Endometrial microvascular endothelial cells (primary cell): ENCODE measurements around the gene CHST11. TPM values are rescaled to one million over a fixed set of nuclear protein-coding genes. Genes with fewer than 3 reads are reported as not detected.

ENCODE experiments used
- in situ Hi-C: cut with HindIII; loops from 2 replicates; pipeline ENCODE4 v1.10.0; 2017; ENCODE audit warnings: low sequenced_read_pairs, low pct_unique_long_range_greater_than_20kb; ENCODE audit errors: inconsistent ontology term
- total RNA-seq: library from RNA; depleted of rRNA; stranded (reverse); fragments of >200 nt; gene quantifications from one replicate; pipeline ENCODE4 v1.2.3, GENCODE V29; 2015; ENCODE audit errors: inconsistent ontology term

CHST11 gene
- total RNA-seq, 1 donor from 2014 or later: 4.2 TPM

GRCh38 chr12:104723895-104724294 is 267.1 kb downstream of the CHST11 start:
- in situ Hi-C loops: no loop called here

DNA sequence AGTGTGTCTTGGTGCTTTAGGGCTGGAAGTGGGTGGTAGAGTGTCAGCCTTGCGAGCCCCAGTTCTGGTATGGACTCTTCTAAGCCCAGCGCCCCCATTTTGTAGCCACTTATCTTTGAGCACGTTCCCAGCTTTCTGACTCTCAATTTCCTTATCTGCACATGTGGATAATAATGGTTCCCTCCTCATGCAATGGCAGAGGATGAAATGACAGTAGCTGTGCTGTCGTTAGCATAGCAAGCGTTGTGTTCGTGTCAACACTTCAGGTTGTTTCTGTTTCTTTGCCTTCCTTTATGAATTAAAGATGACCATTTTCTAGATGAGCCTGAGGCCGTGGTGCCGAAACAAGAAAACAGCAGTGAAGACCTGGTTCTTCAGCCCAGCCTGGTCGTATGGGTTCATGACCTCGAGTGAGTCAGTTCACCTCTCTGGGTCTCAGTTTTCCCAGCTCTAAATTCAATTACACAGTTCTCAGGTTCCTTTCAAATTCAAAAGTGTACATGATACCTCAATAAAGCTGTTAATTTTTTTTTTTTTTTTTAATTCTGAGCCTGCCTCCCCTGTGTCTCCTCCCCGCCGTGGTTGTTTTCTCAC is 268.3 kb downstream of the CHST11 start:
- in situ Hi-C loops: no loop called here

- in situ Hi-C loops: no loop called here
Observed at GRCh38 chr12:104725610-104726009, 268.9 kb downstream of the CHST11 start.

DNA sequence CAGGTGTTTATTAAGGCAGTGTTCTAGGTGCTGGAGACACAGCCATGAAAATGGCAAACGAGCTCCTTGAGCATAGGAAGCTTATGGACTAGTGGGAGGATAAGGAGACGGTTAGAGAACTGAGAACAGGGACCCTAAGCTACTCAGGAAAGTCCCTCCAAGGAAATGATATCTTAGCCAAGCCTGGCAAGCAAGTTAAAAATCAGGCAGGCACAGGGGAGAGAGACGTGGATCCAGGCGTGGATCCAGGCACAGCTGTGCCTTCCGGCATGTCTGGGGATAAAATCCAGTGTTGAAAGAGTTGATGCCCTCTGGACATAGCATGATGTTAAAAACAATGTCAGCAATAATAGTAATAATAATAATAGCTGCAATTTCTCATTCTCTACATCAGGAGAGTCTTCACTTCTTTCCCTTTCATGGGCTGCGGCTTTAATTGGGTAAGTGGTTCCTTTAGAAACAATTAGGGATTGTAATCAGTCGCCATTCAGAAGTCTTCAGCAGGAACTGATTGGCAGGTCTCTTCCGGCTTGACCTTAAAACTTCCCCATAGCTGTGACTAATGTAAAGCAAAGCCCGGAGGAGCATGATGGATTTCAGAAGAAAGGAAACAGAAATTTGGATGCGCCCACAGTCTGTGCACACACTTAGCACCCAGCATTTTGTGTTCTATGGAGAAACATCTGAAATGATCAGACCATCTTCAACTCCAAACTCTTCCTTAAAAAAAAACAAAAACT is 271.1 kb downstream of the CHST11 start:
- in situ Hi-C loops: no loop called here

DNA sequence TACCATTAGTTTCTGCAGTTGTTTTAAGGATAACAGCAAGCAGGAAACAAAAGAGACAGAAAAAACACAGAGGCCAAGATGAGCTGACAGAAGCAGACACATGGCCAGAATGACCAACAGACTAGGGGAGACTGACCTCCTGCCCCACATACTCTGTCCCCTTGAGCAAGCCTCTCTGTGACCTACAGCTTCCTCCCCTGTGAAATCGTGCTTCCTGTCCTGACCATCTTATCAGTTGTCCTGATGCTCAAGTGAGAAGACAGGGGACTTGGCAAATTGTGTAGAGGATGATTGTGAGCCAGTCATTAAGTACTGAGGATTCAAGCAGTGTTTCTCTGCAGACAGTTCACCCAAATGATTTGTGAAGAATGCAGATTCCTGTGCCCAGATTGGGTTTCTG is 272.3 kb downstream of the CHST11 start:
- in situ Hi-C loops: no loop called here

- in situ Hi-C loops: no loop called here
Observed at GRCh38 chr12:104729610-104730446, 273.1 kb downstream of the CHST11 start.

GRCh38 chr12:104730763-104731162 is 274.0 kb downstream of the CHST11 start:
- in situ Hi-C loops: no loop called here

DNA sequence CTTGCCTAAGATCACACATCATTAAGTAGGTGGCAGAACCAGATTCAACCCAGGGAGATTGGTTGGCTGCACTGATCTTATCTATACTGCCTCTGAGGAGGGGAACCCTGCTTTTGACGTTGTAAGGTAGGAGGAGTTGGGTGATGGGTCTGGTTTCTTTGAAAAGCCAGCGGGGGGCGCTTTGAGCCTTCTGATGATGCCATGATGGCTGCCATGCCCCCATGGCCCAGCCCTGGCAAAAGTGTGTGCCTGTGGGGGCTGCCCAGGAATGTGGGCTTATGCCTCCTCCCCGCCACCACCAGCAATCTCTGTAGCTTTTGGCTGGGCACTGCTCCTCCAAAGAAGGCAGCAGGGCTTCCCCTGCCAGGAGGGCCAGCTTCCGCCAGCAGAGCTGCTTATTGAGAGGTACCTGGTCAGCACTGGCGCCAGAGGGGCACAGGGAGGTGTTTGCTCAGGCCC is 277.0 kb downstream of the CHST11 start:
- in situ Hi-C loops: no loop called here

DNA sequence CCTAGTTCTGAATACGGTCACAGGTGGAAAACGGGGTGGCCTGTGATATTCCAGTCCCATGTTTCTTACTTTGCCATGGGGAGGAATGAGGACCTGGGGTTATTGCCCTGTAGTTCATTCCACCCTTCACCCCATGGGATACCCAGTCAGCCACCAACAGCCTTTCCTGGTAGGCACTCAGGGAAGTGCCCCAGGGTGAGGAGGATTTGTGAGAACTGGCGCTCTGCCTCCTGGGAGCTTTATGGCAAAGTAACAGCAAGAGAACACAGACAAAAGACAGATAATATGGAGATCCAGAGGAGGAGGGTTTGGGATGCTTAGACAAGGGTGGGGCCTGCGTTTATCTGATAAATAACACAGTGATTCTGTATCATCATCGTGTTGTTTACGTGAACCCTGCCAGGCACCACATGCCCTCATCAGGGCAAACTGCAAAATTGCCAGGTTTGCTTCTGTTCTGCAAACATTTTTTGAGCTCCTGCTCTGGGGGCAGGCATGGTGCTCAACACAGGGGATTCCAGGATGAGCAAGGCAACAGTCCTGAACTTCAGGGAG is 277.9 kb downstream of the CHST11 start:
- in situ Hi-C loops: no loop called here

DNA sequence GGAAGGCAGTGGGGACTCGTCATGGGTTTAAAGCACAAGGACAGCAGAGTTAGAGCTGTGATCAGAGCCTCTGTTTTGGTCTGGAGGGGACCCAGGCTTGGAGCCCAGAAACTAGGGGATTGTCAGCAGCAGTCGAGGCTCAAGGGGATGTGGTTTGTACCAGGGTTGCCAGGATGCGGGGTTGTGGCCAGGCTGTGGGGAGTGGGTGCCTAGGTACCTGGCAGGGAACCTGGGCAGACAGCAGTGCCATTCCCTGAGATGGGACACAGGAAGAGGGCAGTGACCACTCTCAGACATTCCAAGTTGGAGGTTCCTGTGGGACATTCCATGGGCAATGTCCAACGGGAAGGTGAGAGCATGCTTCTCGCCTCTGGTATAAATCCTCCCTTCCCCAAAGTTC is 279.1 kb downstream of the CHST11 start:
- in situ Hi-C loops: no loop called here

DNA sequence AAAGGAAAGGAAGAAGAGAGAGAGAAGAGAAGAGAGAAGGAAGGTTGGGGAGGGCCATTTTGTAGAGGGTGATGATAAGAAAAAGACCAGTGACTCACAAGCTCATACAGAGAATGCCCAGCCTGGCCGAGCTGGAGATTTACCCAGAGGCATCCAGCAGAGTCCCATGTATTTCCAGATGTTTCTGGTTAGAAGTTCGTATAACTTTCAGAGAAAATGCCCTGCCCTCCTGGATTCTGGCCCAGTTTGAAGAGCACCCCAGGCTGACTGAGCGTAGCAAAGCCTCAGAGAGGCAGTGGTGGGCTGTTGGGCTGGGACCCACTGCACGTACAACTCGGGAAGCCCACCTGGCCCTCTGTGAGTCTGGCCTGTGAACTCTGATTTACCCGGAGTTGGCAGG is 279.6 kb downstream of the CHST11 start:
- in situ Hi-C loops: no loop called here

GRCh38 chr12:104737113-104737512 is 280.4 kb downstream of the CHST11 start:
- in situ Hi-C loops: no loop called here

DNA sequence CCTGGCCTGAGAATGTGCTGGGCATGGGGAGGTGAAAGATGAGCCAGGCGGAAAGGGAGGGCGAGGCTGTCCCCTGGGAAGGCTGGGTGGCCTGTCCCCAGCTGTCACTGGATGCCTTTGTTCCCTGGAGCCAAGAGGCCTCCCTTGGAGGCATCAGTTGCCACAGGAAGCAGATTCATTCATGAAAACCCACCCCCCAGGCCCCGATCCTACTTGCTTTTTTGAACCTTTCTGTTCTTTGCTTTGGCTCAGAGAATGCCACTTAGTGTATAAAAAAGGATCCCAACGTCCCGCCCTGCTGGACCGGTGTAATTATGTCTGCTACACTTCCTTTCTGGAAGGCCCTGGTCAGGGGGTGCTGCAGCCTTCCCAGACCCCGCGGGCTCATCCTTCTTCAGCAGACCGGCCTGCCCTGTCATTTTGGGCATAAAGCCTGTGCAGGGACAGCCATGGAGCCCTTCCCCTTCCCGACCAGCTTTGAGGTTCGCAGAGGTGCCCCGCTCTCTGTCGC is 281.1 kb downstream of the CHST11 start:
- in situ Hi-C loops: no loop called here

DNA sequence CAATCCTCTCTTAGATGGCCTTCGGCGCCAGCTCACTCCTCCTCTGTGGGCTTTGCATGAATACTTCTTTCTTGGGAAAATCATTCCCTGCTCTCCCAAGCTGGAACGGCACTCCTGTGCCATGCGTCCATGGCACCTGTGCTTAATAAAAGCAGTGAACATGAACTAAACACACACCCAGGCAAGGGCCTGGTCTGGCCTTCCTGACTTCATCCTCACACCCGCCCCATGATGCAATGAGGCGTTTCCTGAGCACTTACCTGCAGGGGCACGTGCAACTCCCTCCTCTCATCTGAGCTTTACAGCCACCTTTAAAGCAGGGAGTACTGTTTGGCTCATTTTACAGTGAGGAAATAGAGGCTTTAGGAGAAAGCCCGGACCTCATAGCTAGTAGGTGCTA is 281.6 kb downstream of the CHST11 start:
- in situ Hi-C loops: no loop called here

- in situ Hi-C loops: no loop called here
Observed at GRCh38 chr12:104738776-104739642, 282.3 kb downstream of the CHST11 start.

DNA sequence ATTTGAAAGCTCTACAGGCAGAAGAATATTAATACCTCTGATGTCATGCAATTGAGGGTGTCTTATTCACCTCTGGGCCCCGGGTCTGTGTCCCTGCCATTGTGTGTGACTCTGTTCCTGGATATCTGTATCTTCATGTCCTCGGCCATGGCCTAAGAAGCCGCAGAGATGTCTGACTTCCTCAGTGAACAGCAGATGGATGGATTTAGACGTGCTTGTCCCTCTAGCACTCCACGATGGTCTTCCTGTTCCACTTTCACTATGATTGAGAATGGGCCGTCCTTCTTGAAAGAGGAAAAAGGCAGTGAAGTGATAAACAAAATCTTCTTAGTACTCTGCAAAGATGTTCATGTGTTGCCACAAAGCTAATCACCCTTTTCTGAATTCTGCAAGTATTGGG is 283.9 kb downstream of the CHST11 start:
- in situ Hi-C loops: no loop called here

DNA sequence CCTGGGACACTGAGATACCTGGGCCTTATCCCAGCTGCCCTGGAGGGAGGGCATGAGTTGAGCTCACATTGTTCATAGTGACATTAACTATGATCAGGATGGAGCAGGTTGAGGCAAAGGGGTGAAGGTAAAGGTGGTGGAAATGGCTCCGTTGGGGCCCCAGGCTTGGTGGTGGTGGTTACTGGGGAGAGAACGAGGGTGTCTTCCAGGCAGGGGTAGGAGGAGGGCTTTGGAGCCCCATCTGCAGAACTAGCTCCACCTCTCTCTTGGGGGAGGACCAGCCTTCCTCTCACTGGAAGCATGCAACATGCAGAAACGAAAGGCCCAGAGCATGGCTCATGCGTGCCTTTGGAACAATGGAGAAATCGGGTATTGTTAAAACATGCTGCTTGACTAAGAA is 284.3 kb downstream of the CHST11 start:
- in situ Hi-C loops: no loop called here

- in situ Hi-C loops: no loop called here
Observed at GRCh38 chr12:104741497-104742367, 285.0 kb downstream of the CHST11 start.
